Measurements from ENCODE around the gene AFF3. TPM values are rescaled to one million over a fixed set of nuclear protein-coding genes. Genes with fewer than 3 reads are reported as not detected.
"Not testable (repeated sequence)": the region's sequence is repeated elsewhere in the genome, so short reads cannot be mapped to it uniquely, and the experiment has no call there.

AFF3 gene
- total and polyA plus RNA-seq, 8 donors = 16.4 to 42.0 (median 21.4) TPM

GRCh38 chr2:99776906-99777646 is 365.3 kb downstream of the AFF3 start:
- Histone ChIP-seq H3K36me3 (no peaks in the 10 kb centered on the region), H3K4me1 (peaks cover 0 to 16% of the 10 kb centered on the region in 2 donors), H3K27ac (no peak overlapping the region), H3K9me3 (peaks cover 0 to 8% of the 10 kb centered on the region in 2 donors), H3K4me3 (no peak overlapping the region), H3K27me3 (no peaks in the 10 kb centered on the region)
- no peak for TF ChIP-seq CTCF (IDR thresholded peaks at IDR 0.05)
- no peak for DNase-seq
- intact Hi-C loops (cut with DNase I) = no loop called here
- ATAC-seq = no peak

GRCh38 chr2:99776206-99776905 is 366.0 kb downstream of the AFF3 start:
- Histone ChIP-seq H3K9me3 (peaks cover 0 to 8% of the 10 kb centered on the region in 2 donors), H3K27ac (no peak overlapping the region), H3K4me3 (no peak overlapping the region), H3K36me3 (no peaks in the 10 kb centered on the region), H3K27me3 (no peaks in the 10 kb centered on the region), H3K4me1 (peaks cover 0 to 21% of the 10 kb centered on the region in 2 donors)
- ATAC-seq = no peak
- TF ChIP-seq CTCF (IDR thresholded peaks at IDR 0.05) = no peak
- intact Hi-C loops (cut with DNase I) = no loop called here
- no peak for DNase-seq

GRCh38 chr2:99775585-99775984 is 366.8 kb downstream of the AFF3 start:
- ATAC-seq = no peak
- H3K4me1 ChIP-seq = peaks cover 0 to 29% of the 10 kb centered on the region in 2 donors
- no peaks in the 10 kb centered on the region for H3K36me3 ChIP-seq
- DNase-seq = no peak
- intact Hi-C loops (cut with DNase I) = no loop called here
- peaks cover 0 to 8% of the 10 kb centered on the region in 2 donors for H3K9me3 ChIP-seq
- H3K4me3 ChIP-seq = no peak overlapping the region
- no peaks in the 10 kb centered on the region for H3K27me3 ChIP-seq
- H3K27ac ChIP-seq = no peak overlapping the region
- TF ChIP-seq CTCF (IDR thresholded peaks at IDR 0.05) = no peak

- H3K36me3 ChIP-seq; H3K9me3 ChIP-seq; ATAC-seq; H3K27me3 ChIP-seq; H3K4me3 ChIP-seq; intact Hi-C loops (cut with DNase I); DNase-seq; H3K27ac ChIP-seq: not testable (repeated sequence)
- H3K4me1 ChIP-seq = peaks cover 0 to 34% of the 10 kb centered on the region in 2 donors
These were observed 368.7 kb downstream of the AFF3 start for GRCh38 chr2:99773642-99774041.

- Histone ChIP-seq H3K4me1 (peaks cover 0 to 34% of the 10 kb centered on the region in 2 donors), H3K27me3 (no peaks in the 10 kb centered on the region), H3K36me3 (no peaks in the 10 kb centered on the region), H3K4me3 (no peak overlapping the region), H3K9me3 (no peaks in the 10 kb centered on the region), H3K27ac (peak overlapping the region in 1 of 2 donors; percentile 85)
- no peak for TF ChIP-seq CTCF (IDR thresholded peaks at IDR 0.05)
- no peak for ATAC-seq
- intact Hi-C loops (cut with DNase I) = no loop called here
- DNase-seq = no peak
These were observed 369.6 kb downstream of the AFF3 start for GRCh38 chr2:99772591-99773331.

Measured in left lung (tissue), 10 donors.